ENCODE measurements around the gene CA5A.

CA5A gene

DNA sequence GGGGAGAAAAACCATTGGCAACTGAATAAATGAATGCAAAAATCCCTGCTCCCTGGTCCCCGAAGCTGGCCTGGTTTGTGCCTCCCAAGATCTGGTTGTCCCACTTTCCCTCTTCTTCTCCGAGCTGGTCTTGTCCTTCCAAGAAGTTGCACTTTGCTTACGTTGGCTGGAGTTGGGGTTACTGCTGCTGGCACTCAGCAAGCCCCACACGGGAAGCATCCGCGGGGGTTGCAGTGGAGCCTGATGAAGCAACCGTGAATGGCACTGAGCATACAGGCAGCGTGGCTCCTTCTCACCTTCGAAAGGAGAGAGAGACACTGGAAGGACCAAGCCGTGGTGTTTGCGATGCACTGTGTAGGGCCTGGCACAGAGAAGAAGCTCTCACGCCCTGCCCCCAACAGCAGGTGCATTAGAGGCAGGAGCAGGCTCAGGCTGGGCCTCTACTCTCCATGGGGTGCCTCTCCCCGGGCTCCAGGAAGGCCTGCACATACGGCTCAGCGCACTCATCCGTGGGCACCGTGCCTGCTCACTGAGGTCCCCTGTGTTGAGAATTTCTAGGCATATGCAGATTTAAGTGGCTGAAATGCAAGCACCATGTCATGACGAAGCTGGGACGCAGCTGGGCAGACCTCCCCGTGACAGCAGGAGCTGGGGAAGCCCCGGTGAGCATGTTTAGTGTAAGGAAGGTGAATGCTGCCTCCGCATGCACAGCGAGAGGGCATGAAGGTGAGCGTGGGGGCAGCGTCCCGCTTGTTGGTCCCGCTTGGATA lies 12.1 kb downstream of the CA5A start:
- TF ChIP-seq, protein P1, sequence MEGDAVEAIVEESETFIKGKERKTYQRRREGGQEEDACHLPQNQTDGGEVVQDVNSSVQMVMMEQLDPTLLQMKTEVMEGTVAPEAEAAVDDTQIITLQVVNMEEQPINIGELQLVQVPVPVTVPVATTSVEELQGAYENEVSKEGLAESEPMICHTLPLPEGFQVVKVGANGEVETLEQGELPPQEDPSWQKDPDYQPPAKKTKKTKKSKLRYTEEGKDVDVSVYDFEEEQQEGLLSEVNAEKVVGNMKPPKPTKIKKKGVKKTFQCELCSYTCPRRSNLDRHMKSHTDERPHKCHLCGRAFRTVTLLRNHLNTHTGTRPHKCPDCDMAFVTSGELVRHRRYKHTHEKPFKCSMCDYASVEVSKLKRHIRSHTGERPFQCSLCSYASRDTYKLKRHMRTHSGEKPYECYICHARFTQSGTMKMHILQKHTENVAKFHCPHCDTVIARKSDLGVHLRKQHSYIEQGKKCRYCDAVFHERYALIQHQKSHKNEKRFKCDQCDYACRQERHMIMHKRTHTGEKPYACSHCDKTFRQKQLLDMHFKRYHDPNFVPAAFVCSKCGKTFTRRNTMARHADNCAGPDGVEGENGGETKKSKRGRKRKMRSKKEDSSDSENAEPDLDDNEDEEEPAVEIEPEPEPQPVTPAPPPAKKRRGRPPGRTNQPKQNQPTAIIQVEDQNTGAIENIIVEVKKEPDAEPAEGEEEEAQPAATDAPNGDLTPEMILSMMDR (conservative IDR thresholded peaks at IDR 0.05): no peak
- peak overlapping the region; percentile 48; the same call in 1 of the 2 replicates for H3K27ac ChIP-seq

DNA sequence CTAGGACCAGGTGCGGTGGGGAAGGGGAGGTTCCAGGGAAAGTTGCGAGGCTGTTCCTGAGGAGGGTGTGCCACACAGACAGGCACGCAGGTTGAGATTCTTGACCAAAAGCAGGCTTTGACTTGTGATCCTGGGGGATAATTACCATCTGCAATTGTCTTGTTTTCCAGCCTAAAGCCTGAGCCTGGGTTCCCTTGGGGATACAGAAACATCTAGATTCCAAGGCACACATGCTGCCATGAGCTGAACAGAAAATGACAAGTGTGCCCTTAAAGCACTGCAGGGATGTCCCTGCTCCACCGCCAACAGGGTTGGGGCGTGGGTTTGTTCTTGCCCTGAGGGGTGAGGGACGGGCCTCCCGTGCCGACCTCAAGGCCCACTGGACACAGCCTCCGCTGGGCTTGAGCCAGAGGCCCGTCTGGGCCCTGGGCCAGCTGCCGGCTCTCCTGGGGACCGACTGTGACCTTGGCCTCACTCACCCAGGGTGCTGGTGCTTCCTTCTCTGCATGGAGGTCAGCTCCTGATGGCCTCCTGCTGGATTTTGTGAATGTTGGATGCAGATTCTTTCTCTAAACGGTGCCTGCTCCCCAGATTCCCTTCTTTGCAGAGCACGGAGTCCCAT lies 14.0 kb downstream of the CA5A start:
- H3K27ac ChIP-seq: no peak overlapping the region
- TF ChIP-seq, protein P1 (conservative IDR thresholded peaks at IDR 0.05): no peak

DNA sequence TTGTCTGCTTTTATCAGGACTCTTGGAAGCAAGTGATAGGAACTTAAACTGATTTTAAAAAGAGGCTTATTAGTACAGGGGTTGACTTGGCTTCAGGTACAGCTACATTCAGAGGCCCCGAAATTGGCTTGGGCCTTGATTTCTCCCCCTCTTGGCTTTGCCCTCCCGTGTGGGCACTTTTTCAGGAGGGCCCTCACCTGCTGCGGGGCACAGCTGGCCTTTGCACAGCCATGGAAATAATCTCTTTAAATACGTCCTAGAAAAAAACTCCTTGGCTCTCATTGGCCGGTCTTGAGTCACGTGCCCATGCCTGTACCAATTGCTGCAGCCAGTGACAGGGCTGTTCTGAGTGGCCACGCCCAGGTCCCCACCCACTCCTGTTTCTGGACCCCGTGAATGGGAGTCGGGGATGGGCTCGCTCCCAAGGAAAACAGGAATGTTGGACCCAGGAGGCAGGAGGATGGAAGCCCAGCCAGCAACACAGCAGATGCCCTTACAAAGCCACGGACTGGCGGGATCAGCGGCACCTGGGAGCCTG lies 15.0 kb downstream of the CA5A start:
- TF ChIP-seq, protein P1 (conservative IDR thresholded peaks at IDR 0.05): no peak
- no peak overlapping the region for H3K27ac ChIP-seq

DNA sequence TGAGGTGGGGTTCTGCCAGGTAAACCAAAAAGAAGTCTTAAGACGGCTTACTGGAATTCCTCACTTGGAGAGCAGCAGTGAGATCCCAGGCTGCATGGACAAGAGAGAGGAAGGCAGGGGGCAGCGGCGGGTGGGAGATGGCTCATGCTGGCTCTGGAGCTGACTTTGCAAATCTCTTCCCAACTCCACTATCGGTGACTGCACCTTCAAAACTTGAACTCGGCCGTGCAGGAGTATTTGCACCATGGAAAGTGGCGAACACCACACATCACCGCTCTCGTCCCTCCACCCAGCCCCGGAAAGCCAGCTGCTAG lies 16.7 kb downstream of the CA5A start:
- H3K27ac ChIP-seq: no peak overlapping the region
- TF ChIP-seq, protein P1 (conservative IDR thresholded peaks at IDR 0.05): no peak

DNA sequence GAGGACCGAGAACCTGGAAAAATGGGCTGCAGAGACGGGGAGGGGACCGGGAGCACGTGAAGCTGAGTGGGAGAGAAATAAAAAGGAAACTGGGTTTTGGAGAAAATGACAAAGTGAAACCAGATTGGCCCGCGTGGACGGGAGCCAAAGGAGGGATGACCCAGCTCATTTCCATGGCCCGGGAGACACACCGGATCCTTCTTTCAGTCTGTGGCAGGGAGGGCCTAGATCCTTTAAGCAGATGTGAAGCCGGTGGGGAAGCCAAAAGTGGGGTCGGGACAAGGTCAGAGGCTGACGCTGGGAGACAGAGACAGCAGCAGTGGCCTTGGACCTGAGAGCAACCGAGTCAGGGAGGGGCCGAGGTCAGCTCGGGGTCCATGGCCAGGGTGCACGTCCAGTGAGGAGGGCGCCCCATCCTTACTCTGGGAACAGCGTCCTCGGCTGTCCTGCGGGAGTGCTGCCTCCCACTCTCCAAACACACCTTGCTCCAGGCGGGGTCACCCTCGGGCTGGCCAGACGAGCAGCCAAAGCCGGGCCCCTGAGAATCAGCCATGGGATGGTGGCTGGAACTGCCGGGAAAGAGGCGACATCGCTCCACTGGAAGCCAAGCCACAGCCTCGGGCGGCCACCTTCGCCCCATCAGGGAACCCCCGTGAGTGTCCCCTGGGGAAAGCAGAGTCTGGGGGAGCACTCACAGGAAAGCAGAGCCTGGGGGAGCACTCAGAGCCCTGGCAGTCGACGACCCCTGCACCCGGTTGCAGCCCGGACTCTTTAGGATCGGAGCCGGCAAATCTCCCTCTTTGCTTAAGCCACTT lies 17.3 kb downstream of the CA5A start:
- TF ChIP-seq, protein P1 (conservative IDR thresholded peaks at IDR 0.05): no peak
- H3K27ac ChIP-seq: no peak overlapping the region

DNA sequence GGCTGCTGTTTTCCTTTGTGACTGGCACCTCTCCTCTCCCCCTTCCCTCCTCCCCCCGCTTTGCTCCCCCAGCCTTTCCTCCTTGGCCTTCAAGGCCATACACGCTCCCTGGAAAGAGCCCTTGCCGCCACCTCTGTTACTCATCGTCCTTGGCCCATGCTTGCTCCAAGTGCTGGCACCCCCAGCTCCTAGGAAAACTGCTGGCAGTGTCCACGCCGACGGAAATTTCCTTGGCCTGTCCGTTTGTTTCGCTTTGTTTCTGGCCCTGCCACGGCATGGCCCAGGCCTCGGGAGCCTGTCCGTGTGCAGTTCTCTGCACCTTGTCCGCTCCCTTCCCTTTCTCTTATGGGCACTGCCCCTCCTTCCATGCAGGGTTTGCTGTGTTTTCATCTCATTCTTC lies 18.0 kb downstream of the CA5A start:
- TF ChIP-seq, protein P1 (conservative IDR thresholded peaks at IDR 0.05): no peak
- H3K27ac ChIP-seq: no peak overlapping the region

DNA sequence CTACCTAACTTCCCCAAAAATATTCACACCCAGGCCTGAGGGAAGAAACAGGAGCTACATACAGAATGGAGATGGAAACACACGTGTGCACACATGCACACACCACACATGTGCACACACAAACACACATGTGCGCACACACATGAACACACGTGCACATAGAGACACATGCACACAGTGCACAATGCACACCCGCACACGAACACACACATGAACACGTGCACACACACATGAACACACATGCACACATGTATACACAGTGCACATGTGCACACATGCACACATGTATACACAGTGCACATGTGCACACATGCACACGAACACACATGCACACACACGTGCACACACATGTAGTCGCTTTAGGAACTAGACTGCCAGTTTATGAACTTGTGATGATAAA lies 18.8 kb downstream of the CA5A start:
- TF ChIP-seq, protein P1 (conservative IDR thresholded peaks at IDR 0.05): no peak
- no peak overlapping the region for H3K27ac ChIP-seq
